Upper lobe of left lung (tissue), 4 donors: ENCODE results near the gene GRK1.
A peak's percentile ranks its signal among the peaks of the same experiment; 100 is the strongest.

Experiments
- EP300 ChIP-seq, 4 donors: sonication (generic); formaldehyde crosslinking; IDR thresholded peaks; one replicate each; pipeline ENCODE4 v1.5.1; 2017; ENCODE audit warnings: antibody characterized with exemption in 4 of 4, control low read depth in 2 of 4
- POLR2A ChIP-seq, 4 donors: fragments of 450-650 bp; IDR thresholded peaks; one replicate each; pipeline ENCODE4 v1.5.1; 2016 to 2017; ENCODE audit warnings: antibody characterized with exemption in 4 of 4, mild to moderate bottlenecking in 2 of 4
- TF ChIP-seq, protein P1 (sequence below), 6 experiments: fragments of 450-650 bp in 4 of 6; fragments of 200-600 bp in 2 of 6; sonication (generic) in 2 of 6; IDR thresholded peaks; one replicate each; pipeline ENCODE4 v1.5.1; 2016 to 2019; ENCODE audit warnings: antibody characterized with exemption in 6 of 6

DNA sequence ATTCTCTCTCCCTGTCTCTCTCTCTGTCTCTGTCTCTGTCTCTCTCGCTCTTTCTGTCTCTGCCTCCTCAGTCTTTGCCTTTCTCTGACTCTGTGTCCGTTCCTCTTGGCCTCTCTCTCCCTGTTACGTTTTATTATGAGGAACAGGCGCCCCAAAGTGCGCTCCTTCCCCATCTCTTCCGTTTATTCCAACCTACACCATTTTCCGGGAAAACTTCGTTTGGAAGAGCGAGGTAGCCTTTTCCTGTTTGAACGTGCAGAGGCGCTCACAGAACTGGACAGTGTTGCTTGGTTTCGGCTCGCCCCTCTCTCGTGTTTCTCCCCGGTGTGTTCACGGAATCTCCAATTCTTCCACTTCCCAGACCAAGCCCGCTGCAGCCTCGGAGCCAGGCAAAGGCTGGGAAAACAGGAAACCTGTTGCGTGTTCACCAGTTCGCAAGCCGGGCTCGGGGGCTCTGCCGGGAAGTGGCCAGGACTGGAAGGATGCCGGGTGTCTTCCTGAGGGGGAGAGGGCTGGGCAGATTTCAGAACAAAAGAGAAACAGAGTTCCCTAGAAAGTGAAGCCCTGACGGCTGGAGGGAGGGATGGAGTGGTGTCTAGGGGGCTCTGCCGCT, 92.6 kb downstream of the GRK1 start:
- TF ChIP-seq, protein P1, sequence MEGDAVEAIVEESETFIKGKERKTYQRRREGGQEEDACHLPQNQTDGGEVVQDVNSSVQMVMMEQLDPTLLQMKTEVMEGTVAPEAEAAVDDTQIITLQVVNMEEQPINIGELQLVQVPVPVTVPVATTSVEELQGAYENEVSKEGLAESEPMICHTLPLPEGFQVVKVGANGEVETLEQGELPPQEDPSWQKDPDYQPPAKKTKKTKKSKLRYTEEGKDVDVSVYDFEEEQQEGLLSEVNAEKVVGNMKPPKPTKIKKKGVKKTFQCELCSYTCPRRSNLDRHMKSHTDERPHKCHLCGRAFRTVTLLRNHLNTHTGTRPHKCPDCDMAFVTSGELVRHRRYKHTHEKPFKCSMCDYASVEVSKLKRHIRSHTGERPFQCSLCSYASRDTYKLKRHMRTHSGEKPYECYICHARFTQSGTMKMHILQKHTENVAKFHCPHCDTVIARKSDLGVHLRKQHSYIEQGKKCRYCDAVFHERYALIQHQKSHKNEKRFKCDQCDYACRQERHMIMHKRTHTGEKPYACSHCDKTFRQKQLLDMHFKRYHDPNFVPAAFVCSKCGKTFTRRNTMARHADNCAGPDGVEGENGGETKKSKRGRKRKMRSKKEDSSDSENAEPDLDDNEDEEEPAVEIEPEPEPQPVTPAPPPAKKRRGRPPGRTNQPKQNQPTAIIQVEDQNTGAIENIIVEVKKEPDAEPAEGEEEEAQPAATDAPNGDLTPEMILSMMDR (IDR thresholded peaks at IDR 0.05): no peak
- TF ChIP-seq EP300 (IDR thresholded peaks at IDR 0.05) (peak in 1 of 4 donors; percentile 61), POLR2A (IDR thresholded peaks at IDR 0.05) (no peak)
